ENCODE data around the gene SLC27A4.

GRCh38 chr9:128361296-128361985, 21.1 kb downstream of the SLC27A4 start:
- TF ChIP-seq POLR2AphosphoS5 (IDR thresholded peaks at IDR 0.05; ENCODE audit: low read depth, low read length) (no peak), PAX5 (IDR thresholded peaks at IDR 0.05; ENCODE audit: insufficient read depth, low read length, severe bottlenecking) (no peak)
